ENCODE data around the gene GRIN2D. TPM values are rescaled to one million over a fixed set of nuclear protein-coding genes. Genes with fewer than 3 reads are reported as not detected.
"Not testable (repeated sequence)": the region's sequence is repeated elsewhere in the genome, so short reads cannot be mapped to it uniquely, and the experiment has no call there.

Gene GRIN2D
- polyA plus RNA-seq, 1 of the 3 experiments (the other 2 are of a cell fraction) = 0.92 TPM

DNA sequence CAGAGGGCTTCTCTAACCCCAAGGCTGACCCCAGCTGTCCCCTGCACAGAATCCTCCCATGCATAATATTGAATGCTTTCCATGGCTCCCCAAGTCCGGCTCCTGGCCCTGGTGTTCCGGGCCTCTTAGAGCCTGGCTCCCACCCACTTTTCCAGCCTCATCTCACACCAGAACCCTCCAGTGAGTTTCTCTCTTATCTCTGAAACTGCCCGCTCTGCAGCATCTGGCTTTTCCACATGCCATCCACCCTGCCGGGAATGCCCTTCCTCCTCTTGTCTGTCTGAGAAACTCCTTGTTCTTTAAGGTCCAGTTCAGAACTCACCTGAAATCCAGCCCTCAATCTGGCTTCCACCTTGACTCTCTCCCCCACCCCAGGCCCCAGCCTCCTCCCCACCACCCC lies 22.5 kb upstream of the GRIN2D start:
- H3K4me1 ChIP-seq (ENCODE audit: control insufficient read depth in 1 of 2, insufficient read depth in 2 of 2, low read depth in 1 of 2, low read length in 1 of 2) = peaks cover 0 to 40% of the 10 kb centered on the region in 2 experiments; a peak in 1 of 4 replicates
- 74% methylated on average over 4 of the region's 4 CpGs for WGBS (ENCODE audit: low lambda C conversion rate)

DNA sequence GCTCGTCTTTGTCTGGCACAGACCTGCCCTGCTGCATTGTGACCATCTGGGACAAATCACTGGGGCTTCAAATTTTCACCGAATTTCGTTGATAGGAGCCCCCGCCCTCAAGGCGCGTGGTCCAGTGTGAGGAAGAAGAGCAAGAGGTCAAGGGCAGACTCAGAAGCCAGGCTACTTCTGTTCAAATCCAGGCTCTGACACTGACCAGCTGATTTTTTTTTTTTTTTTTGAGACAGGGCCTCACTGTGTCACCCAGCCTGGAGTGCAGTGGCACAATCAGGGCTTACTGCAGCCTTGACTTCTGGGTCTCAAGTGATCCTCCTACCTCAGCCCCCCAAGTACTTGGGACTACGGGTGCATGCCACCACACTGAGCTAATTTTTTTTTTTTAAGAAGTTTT lies 22.1 kb upstream of the GRIN2D start:
- H4K20me1 ChIP-seq (ENCODE audit: insufficient read depth) = no peaks in the 10 kb centered on the region
- TF ChIP-seq, protein P1, sequence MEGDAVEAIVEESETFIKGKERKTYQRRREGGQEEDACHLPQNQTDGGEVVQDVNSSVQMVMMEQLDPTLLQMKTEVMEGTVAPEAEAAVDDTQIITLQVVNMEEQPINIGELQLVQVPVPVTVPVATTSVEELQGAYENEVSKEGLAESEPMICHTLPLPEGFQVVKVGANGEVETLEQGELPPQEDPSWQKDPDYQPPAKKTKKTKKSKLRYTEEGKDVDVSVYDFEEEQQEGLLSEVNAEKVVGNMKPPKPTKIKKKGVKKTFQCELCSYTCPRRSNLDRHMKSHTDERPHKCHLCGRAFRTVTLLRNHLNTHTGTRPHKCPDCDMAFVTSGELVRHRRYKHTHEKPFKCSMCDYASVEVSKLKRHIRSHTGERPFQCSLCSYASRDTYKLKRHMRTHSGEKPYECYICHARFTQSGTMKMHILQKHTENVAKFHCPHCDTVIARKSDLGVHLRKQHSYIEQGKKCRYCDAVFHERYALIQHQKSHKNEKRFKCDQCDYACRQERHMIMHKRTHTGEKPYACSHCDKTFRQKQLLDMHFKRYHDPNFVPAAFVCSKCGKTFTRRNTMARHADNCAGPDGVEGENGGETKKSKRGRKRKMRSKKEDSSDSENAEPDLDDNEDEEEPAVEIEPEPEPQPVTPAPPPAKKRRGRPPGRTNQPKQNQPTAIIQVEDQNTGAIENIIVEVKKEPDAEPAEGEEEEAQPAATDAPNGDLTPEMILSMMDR (IDR thresholded peaks at IDR 0.05) = no peak
- TF ChIP-seq EP300 (IDR thresholded peaks at IDR 0.05; ENCODE audit: borderline replicate concordance in 1 of 2, low read depth in 1 of 2, low read length in 1 of 2) = no peak
- H3K9me2 ChIP-seq = no peaks in the 10 kb centered on the region
- peaks cover 6% of the 10 kb centered on the region for H3F3A ChIP-seq (replicated peaks; ENCODE audit: insufficient read depth)
- peak overlapping the region in 1 of 2 experiments; percentile 87; a peak in 2 of 4 replicates for H3K27ac ChIP-seq (ENCODE audit: low read depth in 2 of 2, low read length in 1 of 2)
- H3K27me3 ChIP-seq (ENCODE audit: insufficient read depth) = no peaks in the 10 kb centered on the region
- H3K36me3 ChIP-seq (replicated peaks in 1 of 2; ENCODE audit: control insufficient read depth in 1 of 2, insufficient read depth in 2 of 2, low read length in 1 of 2) = no peaks in the 10 kb centered on the region
- peaks cover 0 to 40% of the 10 kb centered on the region in 2 experiments; a peak in 1 of 4 replicates for H3K4me1 ChIP-seq (ENCODE audit: control insufficient read depth in 1 of 2, insufficient read depth in 2 of 2, low read depth in 1 of 2, low read length in 1 of 2)
- ChIA-PET POLR2A (interaction anchor here (0.6 to 2.9 kb wide), 2 partner anchors 8 to 45 kb away, joined by 3 to 10 read pairs; partner anchors contain the start of genes SYNGR4 and TMEM143), CTCF (interaction anchor here (1.1 to 6.6 kb wide), 3 partner anchors 9 to 20 kb away, joined by 3 to 41 read pairs (median 3); partner anchors contain the start of gene KDELR1)
- H2AFZ ChIP-seq (ENCODE audit: low read depth) = no peak overlapping the region
- 62% methylated on average over 7 of the region's 7 CpGs for WGBS (ENCODE audit: low lambda C conversion rate)
- DNase-seq = no peak
- H3K9ac ChIP-seq = no peak overlapping the region
- no peak overlapping the region for H3K4me3 ChIP-seq (ENCODE audit: low read depth in 2 of 2, low read length in 1 of 2)
- H3K79me2 ChIP-seq (ENCODE audit: insufficient read depth) = no peaks in the 10 kb centered on the region
- H3K9me3 ChIP-seq = no peaks in the 10 kb centered on the region
- H3K4me2 ChIP-seq = no peak overlapping the region

More for the DNA sequence above, 22.5 kb upstream of the GRIN2D start:
- H3K27me3 ChIP-seq (ENCODE audit: insufficient read depth) = no peaks in the 10 kb centered on the region
- H3K27ac ChIP-seq (ENCODE audit: low read depth in 2 of 2, low read length in 1 of 2) = peak overlapping the region in 1 of 2 experiments; percentile 87; a peak in 2 of 4 replicates
- POLR2A ChIA-PET = interaction anchor here (2.9 kb wide), 1 partner anchor 8 kb away, joined by 10 read pairs; the partner anchor contains the start of genes SYNGR4 and TMEM143
- CTCF ChIA-PET = interaction anchor here (1.1 to 6.6 kb wide), 3 partner anchors 8 to 20 kb away, joined by 3 to 41 read pairs (median 3); partner anchors contain the start of gene KDELR1
- TF ChIP-seq GATA2 (CRISPR knock-in tag; IDR thresholded peaks at IDR 0.05) = peak; percentile 70
- peak; percentile 26; the same call in 1 of the 2 replicates for TF ChIP-seq RAD21 (IDR thresholded peaks at IDR 0.05; ENCODE audit: low read length)
- peak; percentile 42 for TF ChIP-seq CHD2 (IDR thresholded peaks at IDR 0.05; ENCODE audit: low read length, partially characterized antibody)
- no peak for TF ChIP-seq POLR2AphosphoS5 (IDR thresholded peaks at IDR 0.05; ENCODE audit: low read depth, low read length)
- peak; percentile 66; the same call in 1 of the 2 replicates for TF ChIP-seq MXI1 (IDR thresholded peaks at IDR 0.05; ENCODE audit: low read depth, low read length)
- TF ChIP-seq EP300 (IDR thresholded peaks at IDR 0.05; ENCODE audit: borderline replicate concordance in 1 of 2, low read depth in 1 of 2, low read length in 1 of 2) = peak in 1 of 2 experiments; percentile 36; a peak in 1 of 4 replicates
- H3K36me3 ChIP-seq (replicated peaks in 1 of 2; ENCODE audit: control insufficient read depth in 1 of 2, insufficient read depth in 2 of 2, low read length in 1 of 2) = no peaks in the 10 kb centered on the region
- no peak overlapping the region for H3K9ac ChIP-seq
- H2AFZ ChIP-seq (ENCODE audit: low read depth) = no peak overlapping the region
- H3K79me2 ChIP-seq (ENCODE audit: insufficient read depth) = no peaks in the 10 kb centered on the region
- H3K4me3 ChIP-seq (ENCODE audit: low read depth in 2 of 2, low read length in 1 of 2) = no peak overlapping the region
- H3K9me3 ChIP-seq = no peaks in the 10 kb centered on the region
- H3K9me2 ChIP-seq = no peaks in the 10 kb centered on the region
- H3F3A ChIP-seq (replicated peaks; ENCODE audit: insufficient read depth) = peaks cover 6% of the 10 kb centered on the region
- H4K20me1 ChIP-seq (ENCODE audit: insufficient read depth) = no peaks in the 10 kb centered on the region
- H3K4me2 ChIP-seq = no peak overlapping the region
- peak; percentile 80 for DNase-seq

DNA sequence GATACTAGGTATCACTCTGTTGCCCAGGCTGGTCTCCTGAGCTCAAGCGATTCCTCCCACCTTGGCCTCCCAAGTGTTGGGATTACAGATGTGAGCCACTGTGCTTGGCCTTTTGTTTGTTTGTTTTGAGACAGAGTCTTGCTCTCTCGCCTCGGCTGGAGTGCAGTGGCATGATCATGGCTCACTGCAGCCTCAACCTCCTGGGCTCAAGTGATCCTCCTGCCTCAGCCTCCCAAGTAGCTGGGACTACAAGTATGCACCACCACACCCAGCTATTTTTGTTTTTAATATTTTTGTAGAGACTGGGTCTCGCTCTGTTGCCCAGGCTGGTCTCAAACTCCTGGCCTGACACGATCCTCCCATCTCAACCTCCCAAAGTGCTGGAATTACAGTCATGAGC lies 21.7 kb upstream of the GRIN2D start:
- not testable (repeated sequence) for H3K9me3 ChIP-seq; H4K20me1 ChIP-seq (ENCODE audit: insufficient read depth); DNase-seq; H3K4me3 ChIP-seq (ENCODE audit: low read depth in 2 of 2, low read length in 1 of 2); H3K79me2 ChIP-seq (ENCODE audit: insufficient read depth); H2AFZ ChIP-seq (ENCODE audit: low read depth); H3K36me3 ChIP-seq (replicated peaks in 1 of 2; ENCODE audit: control insufficient read depth in 1 of 2, insufficient read depth in 2 of 2, low read length in 1 of 2); H3F3A ChIP-seq (replicated peaks; ENCODE audit: insufficient read depth); H3K27me3 ChIP-seq (ENCODE audit: insufficient read depth); H3K9me2 ChIP-seq; H3K9ac ChIP-seq; H3K4me2 ChIP-seq
- ChIA-PET POLR2A (interaction anchor here (0.6 to 2.9 kb wide), 2 partner anchors 8 to 45 kb away, joined by 3 to 10 read pairs; partner anchors contain the start of genes SYNGR4 and TMEM143), CTCF (interaction anchor here (1.1 to 6.6 kb wide), 3 partner anchors 9 to 19 kb away, joined by 3 to 41 read pairs (median 3); partner anchors contain the start of gene KDELR1)
- Histone ChIP-seq H3K27ac (ENCODE audit: low read depth in 2 of 2, low read length in 1 of 2) (peak overlapping the region in 1 of 2 experiments; percentile 87; a peak in 2 of 4 replicates), H3K4me1 (ENCODE audit: control insufficient read depth in 1 of 2, insufficient read depth in 2 of 2, low read depth in 1 of 2, low read length in 1 of 2) (peaks cover 0 to 40% of the 10 kb centered on the region in 2 experiments; a peak in 1 of 4 replicates)
- WGBS (ENCODE audit: low lambda C conversion rate) = 95% methylated on average over 5 of the region's 5 CpGs
